Testis (tissue), 3 donors: ENCODE data around the gene PBX4. TPM values are rescaled to one million over a fixed set of nuclear protein-coding genes. Genes with fewer than 3 reads are reported as not detected.

Experiments used
- DNase-seq: peaks from one replicate; pipeline ENCODE4 v3.0.0-alpha.2; 2019
- H3K27ac ChIP-seq, 2 donors: fragments of 200-600 bp; sonication (generic); one replicate each; pipeline ENCODE4 v1.5.1; 2019
- H3K27me3 ChIP-seq: fragments of 200-600 bp; sonication (generic); one replicate; pipeline ENCODE4 v1.5.1; 2019
- H3K36me3 ChIP-seq: fragments of 200-600 bp; sonication (generic); one replicate; pipeline ENCODE4 v1.5.1; 2017; ENCODE audit warnings: low read depth; ENCODE audit errors: missing control alignments
- H3K4me1 ChIP-seq: fragments of 200-600 bp; sonication (generic); one replicate; pipeline ENCODE4 v1.5.1; 2019
- H3K4me3 ChIP-seq, 2 donors: fragments of 200-600 bp; sonication (generic); one replicate each; pipeline ENCODE4 v1.5.1; 2017 to 2019
- H3K9me3 ChIP-seq: fragments of 200-600 bp; sonication (generic); one replicate; pipeline ENCODE4 v1.5.1; 2017
- CTCF ChIP-seq, 3 experiments: fragments of 450-650 bp in 2 of 3; fragments of 200-600 bp in 1 of 3; sonication (generic) in 1 of 3; IDR thresholded peaks; one replicate each; pipeline ENCODE4 v1.5.1; 2016 to 2019; ENCODE audit warnings: antibody characterized with exemption in 3 of 3, mild to moderate bottlenecking in 2 of 3, moderate library complexity in 1 of 3
- POLR2A ChIP-seq: fragments of 450-650 bp; IDR thresholded peaks from one replicate; pipeline ENCODE4 v1.6.1; 2017; ENCODE audit warnings: antibody characterized with exemption, mild to moderate bottlenecking, moderate library complexity
- WGBS, 2 donors: methylation state at CpG; one replicate each; pipeline ENCODE4 v1.1.5; 2018; 5-methylcytosine and 5-hydroxymethylcytosine counted together
- intact Hi-C: fragments of 100-400 bp; cut with DNase I; formaldehyde crosslinking; loops from one replicate; pipeline ENCODE4 v1.15.1; 2023; ENCODE audit warnings: low total_unique reads
- polyA plus RNA-seq: library from polyadenylated mRNA; stranded (reverse); fragments of 350-450 nt; fragmentation: Illumina TruSeq; extraction: RNeasy Lipid Tissue Mini Kit (QIAGEN cat#74804); gene quantifications from one replicate; pipeline ENCODE4 v1.2.3, GENCODE V29; 2014; ENCODE audit warnings: low read depth, low replicate concordance; ENCODE audit not compliant: insufficient read depth
- total RNA-seq, 2 donors: library from RNA; depleted of rRNA; stranded (reverse); fragments of >200 nt; gene quantifications; one replicate each; pipeline ENCODE4 v1.2.3, GENCODE V29; 2016

The PBX4 gene
- total and polyA plus RNA-seq, 3 donors from 2014 or later, result 16.2 to 28.3 (median 18.0) TPM

- Histone ChIP-seq H3K4me1 (no peaks in the 10 kb centered on the region), H3K36me3 (no peaks in the 10 kb centered on the region), H3K27ac (no peak overlapping the region), H3K9me3 (no peaks in the 10 kb centered on the region), H3K27me3 (no peaks in the 10 kb centered on the region), H3K4me3 (no peak overlapping the region)
- 86 to 96% methylated on average over 10 of the region's 10 CpGs for WGBS, 2 donors
- no peak for DNase-seq
- intact Hi-C loops, result no loop called here
- no peak for TF ChIP-seq POLR2A
- no peak for TF ChIP-seq CTCF (IDR thresholded peaks at IDR 0.05)
These were observed 25.8 kb downstream of the PBX4 start for GRCh38 chr19:19592690-19593089.

DNA sequence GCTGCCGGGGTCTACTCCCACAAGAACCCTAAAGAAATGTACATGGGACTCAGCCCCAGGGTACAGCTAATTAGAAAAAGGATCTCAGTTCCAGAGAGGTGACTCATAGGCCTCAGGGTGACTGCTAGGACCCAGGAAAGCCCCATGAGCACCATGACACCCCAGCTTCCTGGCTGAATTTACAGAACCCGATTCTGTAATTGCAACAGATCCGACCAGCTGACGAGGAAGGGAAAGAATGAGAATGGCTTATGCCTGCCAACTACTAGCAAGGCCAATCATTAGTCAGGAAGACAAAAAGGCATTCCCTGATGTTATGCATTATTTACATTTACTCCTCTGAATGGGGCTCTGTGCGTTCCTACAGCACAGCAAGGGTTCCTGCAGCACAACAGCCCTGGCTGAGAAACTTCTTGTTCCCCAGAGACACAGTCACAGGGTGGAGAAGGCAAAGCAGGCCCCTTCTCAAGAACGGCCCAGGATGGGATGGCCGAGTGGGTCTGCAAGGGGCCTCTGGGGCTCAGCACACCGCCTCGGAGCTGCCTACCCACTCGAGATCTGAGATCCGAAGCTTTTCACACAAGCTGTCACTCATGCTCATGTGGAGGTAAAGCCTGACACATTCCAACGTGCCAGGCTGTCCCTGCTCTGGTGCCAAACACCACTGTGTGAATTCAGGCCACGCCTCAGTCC lies 27.2 kb downstream of the PBX4 start:
- H3K4me1 ChIP-seq, result no peaks in the 10 kb centered on the region
- TF ChIP-seq POLR2A (no peak), CTCF (IDR thresholded peaks at IDR 0.05) (no peak)
- H3K27me3 ChIP-seq, result no peaks in the 10 kb centered on the region
- intact Hi-C loops, result no loop called here
- H3K9me3 ChIP-seq, result no peaks in the 10 kb centered on the region
- H3K27ac ChIP-seq, result no peak overlapping the region
- no peak overlapping the region for H3K4me3 ChIP-seq
- no peaks in the 10 kb centered on the region for H3K36me3 ChIP-seq
- 71 to 84% methylated on average over 11 to 13 of the region's 13 CpGs for WGBS, 2 donors
- DNase-seq, result no peak

DNA sequence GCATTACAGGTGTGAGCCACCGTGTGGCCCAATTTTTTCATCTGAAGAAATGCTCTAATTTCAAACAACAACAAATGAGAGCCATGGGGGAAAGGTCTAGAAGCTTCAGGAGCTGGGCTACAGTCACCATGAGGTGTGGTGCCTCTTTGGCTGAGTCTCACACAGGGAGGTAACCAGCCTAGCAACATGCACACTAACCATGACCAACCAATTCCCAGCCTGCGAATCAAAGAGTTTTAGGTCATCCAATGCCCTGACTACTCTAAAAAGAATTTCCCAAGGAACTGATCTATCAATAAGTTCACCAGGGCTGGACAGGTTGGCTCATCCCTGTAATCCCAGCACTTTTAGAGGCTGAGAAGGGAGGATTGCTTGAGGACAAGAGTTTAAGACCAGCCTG lies 29.9 kb downstream of the PBX4 start:
- H3K27me3 ChIP-seq, result no peaks in the 10 kb centered on the region
- no peak for TF ChIP-seq POLR2A
- no peak for TF ChIP-seq CTCF (IDR thresholded peaks at IDR 0.05)
- DNase-seq, result no peak
- intact Hi-C loops, result no loop called here
- H3K36me3 ChIP-seq, result no peaks in the 10 kb centered on the region
- no peak overlapping the region for H3K27ac ChIP-seq
- no peaks in the 10 kb centered on the region for H3K4me1 ChIP-seq
- 92 to 100% methylated on average over 2 of the region's 2 CpGs for WGBS, 2 donors
- H3K4me3 ChIP-seq, result no peak overlapping the region
- no peaks in the 10 kb centered on the region for H3K9me3 ChIP-seq

DNA sequence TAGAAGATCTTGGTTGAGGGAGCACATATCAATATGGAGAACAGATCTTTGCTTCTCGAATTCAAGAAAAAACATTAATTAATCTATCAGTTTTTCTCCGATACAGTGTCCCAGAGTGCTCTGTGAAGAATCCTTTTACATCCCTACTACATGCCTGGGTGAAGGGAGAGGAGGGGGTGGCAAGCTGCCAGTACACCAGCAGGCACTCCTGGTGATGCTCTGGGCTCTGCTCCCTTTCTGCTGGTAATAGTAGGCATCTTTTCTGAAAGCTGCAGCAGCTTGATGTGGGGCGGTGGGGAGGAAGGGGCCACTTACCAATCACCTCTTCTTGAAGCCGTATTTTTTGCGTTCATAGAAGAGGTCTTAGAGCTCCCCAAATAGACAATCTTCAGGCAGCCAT lies 30.7 kb downstream of the PBX4 start:
- no peaks in the 10 kb centered on the region for H3K27me3 ChIP-seq
- DNase-seq, result no peak
- H3K9me3 ChIP-seq, result no peaks in the 10 kb centered on the region
- no peaks in the 10 kb centered on the region for H3K4me1 ChIP-seq
- TF ChIP-seq CTCF (IDR thresholded peaks at IDR 0.05) (no peak), POLR2A (no peak)
- 92 to 95% methylated on average over 5 of the region's 5 CpGs for WGBS, 2 donors
- no peak overlapping the region for H3K27ac ChIP-seq
- no peak overlapping the region for H3K4me3 ChIP-seq
- intact Hi-C loops, result no loop called here
- no peaks in the 10 kb centered on the region for H3K36me3 ChIP-seq

- intact Hi-C loops, result no loop called here
- DNase-seq, result no peak
- Histone ChIP-seq H3K27me3 (no peaks in the 10 kb centered on the region), H3K36me3 (no peaks in the 10 kb centered on the region), H3K9me3 (no peaks in the 10 kb centered on the region), H3K27ac (no peak overlapping the region), H3K4me1 (no peaks in the 10 kb centered on the region), H3K4me3 (no peak overlapping the region)
- WGBS, 2 donors, result 93 to 95% methylated on average over 6 of the region's 6 CpGs
- no peak for TF ChIP-seq CTCF (IDR thresholded peaks at IDR 0.05)
- no peak for TF ChIP-seq POLR2A
These were observed 34.1 kb downstream of the PBX4 start for GRCh38 chr19:19584356-19584755.
